MM.1S (cell line): ENCODE data around the gene PIGM.

Experiments
- DNase-seq: peaks from one replicate; pipeline ENCODE4 v3.0.0-alpha.2; 2015
- H2AFZ ChIP-seq: fragments of 300-600 bp; sonication (generic); 2 replicates; pipeline ENCODE4 v1.6.0; 2016; ENCODE audit warnings: antibody characterized with exemption, low read length
- H3F3A ChIP-seq: fragments of 300-600 bp; sonication (generic); 2 replicates; pipeline ENCODE4 v1.6.1; 2016; ENCODE audit warnings: mild to moderate bottlenecking, antibody characterized with exemption, low read length, moderate library complexity, mixed read lengths; ENCODE audit not compliant: insufficient read depth
- H3K27ac ChIP-seq: fragments of 300-600 bp; sonication (generic); 2 replicates; pipeline ENCODE4 v1.5.1; 2016; ENCODE audit warnings: mild to moderate bottlenecking, low read length
- H3K27me3 ChIP-seq: fragments of 300-600 bp; sonication (generic); replicated peaks from 2 replicates; pipeline ENCODE4 v1.6.0; 2016; ENCODE audit warnings: low read length; ENCODE audit not compliant: insufficient read depth
- H3K36me3 ChIP-seq: fragments of 300-600 bp; sonication (generic); replicated peaks from 2 replicates; pipeline ENCODE4 v1.6.1; 2016; ENCODE audit warnings: mild to moderate bottlenecking, low read length, mixed read lengths; ENCODE audit not compliant: insufficient read depth
- H3K4me1 ChIP-seq: fragments of 300-600 bp; sonication (generic); 2 replicates; pipeline ENCODE4 v1.6.1; 2016; ENCODE audit warnings: low read length, mixed read lengths
- H3K4me2 ChIP-seq: fragments of 300-600 bp; sonication (generic); 2 replicates; pipeline ENCODE4 v1.6.0; 2016; ENCODE audit warnings: low read depth, low read length
- H3K4me3 ChIP-seq: fragments of 300-600 bp; sonication (generic); 2 replicates; pipeline ENCODE4 v1.5.1; 2016; ENCODE audit warnings: low read length, mixed read lengths
- H3K79me2 ChIP-seq: fragments of 300-600 bp; sonication (generic); 2 replicates; pipeline ENCODE4 v1.6.1; 2016; ENCODE audit warnings: mixed run types, low read length, mixed read lengths
- H3K9ac ChIP-seq: fragments of 300-600 bp; sonication (generic); 2 replicates; pipeline ENCODE4 v1.6.1; 2016; ENCODE audit warnings: low read length, mixed read lengths
- H3K9me2 ChIP-seq: fragments of 300-600 bp; sonication (generic); replicated peaks from 2 replicates; pipeline ENCODE4 v1.6.1; 2016; ENCODE audit warnings: mild to moderate bottlenecking, low read length, mixed read lengths; ENCODE audit not compliant: insufficient read depth
- H3K9me3 ChIP-seq: fragments of 300-600 bp; sonication (generic); replicated peaks from 2 replicates; pipeline ENCODE4 v1.6.1; 2016; ENCODE audit warnings: mild to moderate bottlenecking, low read length, mixed read lengths; ENCODE audit not compliant: insufficient read depth
- H4K20me1 ChIP-seq: fragments of 300-600 bp; sonication (generic); 2 replicates; pipeline ENCODE4 v1.6.1; 2016; ENCODE audit warnings: mild to moderate bottlenecking, low read length, moderate library complexity, mixed read lengths; ENCODE audit not compliant: insufficient read depth
- CTCF ChIP-seq: fragments of 300-600 bp; sonication (generic); IDR thresholded peaks from 2 replicates; pipeline ENCODE4 v1.5.1; 2016; ENCODE audit warnings: antibody characterized with exemption, low read length, mixed read lengths
- EZH2 ChIP-seq: fragments of 300-600 bp; sonication (generic); optimal IDR thresholded peaks from 2 replicates; pipeline ENCODE3; 2017; ENCODE audit warnings: low read depth, mild to moderate bottlenecking, antibody characterized with exemption, low read length, mixed read lengths
- EZH2phosphoT487 ChIP-seq: fragments of 300-600 bp; sonication (generic); IDR thresholded peaks from 2 replicates; pipeline ENCODE4 v1.6.1; 2018; ENCODE audit warnings: antibody characterized with exemption, low read length

The PIGM gene

DNA sequence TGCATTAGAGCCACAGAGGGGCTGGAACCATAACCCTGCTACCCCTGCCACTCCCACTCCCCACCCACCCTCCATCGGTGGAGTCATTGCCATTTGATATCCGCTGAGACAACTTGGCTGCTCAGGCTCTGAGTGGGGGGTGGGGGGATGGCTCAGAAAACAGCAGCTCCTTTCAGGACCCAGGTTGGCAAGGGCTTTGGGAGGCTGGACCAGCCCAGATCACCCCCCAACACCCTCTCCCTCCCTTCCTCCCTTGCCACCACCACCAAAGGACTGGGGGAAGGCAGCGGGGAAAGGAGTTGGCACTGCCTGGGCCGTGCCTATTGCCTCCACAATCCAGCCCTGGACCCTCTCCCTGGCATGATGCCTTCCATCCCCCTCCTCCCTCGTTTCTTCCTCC, 36.4 kb upstream of the PIGM start:
- no peak for TF ChIP-seq EZH2
- TF ChIP-seq EZH2phosphoT487: no peak
- no peak for TF ChIP-seq CTCF
- no peak for DNase-seq
- Histone ChIP-seq H3K9me2 (no peaks in the 10 kb centered on the region), H3K9me3 (no peaks in the 10 kb centered on the region), H2AFZ (no peak overlapping the region), H3K36me3 (no peaks in the 10 kb centered on the region), H3K4me2 (no peak overlapping the region), H3F3A (peaks cover 20% of the 10 kb centered on the region), H3K4me3 (no peak overlapping the region), H3K27ac (no peak overlapping the region), H4K20me1 (no peaks in the 10 kb centered on the region), H3K9ac (no peak overlapping the region), H3K4me1 (peaks cover 20% of the 10 kb centered on the region), H3K79me2 (no peaks in the 10 kb centered on the region), H3K27me3 (0 out of 2 replicates have a peak, but pooled peaks cover 6% of the 10 kb centered on the region)

DNA sequence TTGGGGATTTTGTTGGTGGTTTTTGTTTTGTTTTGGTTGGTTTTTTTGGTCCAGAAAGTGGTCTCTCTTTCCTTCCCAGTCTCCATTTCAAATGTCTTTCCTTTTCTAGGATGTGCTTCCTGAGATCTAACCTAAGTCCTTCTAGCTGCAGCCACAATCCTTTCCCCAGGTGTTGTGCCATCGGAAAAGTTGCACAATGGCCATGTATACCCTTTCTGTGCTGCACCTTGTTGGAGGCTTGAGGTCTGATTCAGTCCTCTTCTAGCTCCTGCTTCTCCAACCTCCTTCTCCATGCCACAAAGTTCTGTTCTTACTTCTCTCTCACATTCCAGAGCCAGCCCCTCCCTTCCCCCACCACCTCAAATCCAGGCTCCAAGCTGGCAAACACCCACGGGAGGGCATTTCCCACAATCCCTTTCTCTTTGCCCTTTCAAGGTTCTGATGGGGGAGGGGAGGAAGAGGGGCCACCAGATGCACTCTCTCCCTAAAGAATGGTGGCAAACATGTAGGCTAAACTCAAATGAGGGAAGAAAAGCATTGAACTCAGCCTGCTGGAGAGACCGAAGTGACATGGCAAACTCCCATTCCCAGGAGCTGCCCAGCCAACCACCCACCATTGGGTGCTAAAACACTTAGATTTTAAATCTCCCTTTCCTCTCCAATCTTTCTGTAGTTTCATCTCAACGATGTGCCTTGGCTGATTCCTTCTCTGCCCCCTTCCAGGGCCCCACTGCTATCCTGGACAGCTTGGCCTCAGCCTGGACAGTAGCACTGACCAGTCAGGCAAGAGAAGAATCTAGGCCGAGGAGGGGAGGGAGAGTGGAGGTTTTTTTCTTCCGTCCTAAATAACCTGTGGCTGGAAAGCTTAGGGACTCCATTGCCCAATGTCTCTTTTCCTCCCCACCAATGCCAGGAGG, 35.3 kb upstream of the PIGM start:
- DNase-seq: no peak
- Histone ChIP-seq H3K79me2 (no peaks in the 10 kb centered on the region), H3K4me2 (no peak overlapping the region), H3F3A (peaks cover 18% of the 10 kb centered on the region), H3K27me3 (0 out of 2 replicates have a peak, but pooled peaks cover 6% of the 10 kb centered on the region), H2AFZ (no peak overlapping the region), H3K4me1 (peaks cover 16% of the 10 kb centered on the region), H3K9me3 (no peaks in the 10 kb centered on the region), H3K27ac (no peak overlapping the region), H4K20me1 (no peaks in the 10 kb centered on the region), H3K9ac (no peak overlapping the region), H3K4me3 (no peak overlapping the region), H3K9me2 (no peaks in the 10 kb centered on the region), H3K36me3 (no peaks in the 10 kb centered on the region)
- TF ChIP-seq EZH2phosphoT487 (no peak), EZH2 (no peak), CTCF (no peak)

DNA sequence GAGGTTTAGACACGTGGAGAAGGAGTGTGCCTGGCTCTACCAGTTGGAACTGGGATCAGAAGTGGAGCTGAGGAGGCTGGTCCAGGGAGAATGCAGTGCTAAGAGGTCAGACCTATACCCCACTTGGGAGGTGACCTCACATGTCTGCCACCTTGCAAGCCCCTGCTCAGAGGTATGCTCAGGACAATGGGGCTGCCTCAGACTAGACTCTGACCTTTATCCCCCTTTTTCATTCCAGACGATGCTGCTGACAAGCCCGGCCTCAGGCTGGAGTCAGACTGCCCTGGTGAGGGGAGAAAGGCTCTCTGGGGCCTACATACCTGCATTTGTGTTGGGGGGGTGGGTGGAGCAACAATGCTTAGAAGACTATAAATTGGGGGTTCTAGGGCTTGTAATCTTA, 33.0 kb upstream of the PIGM start:
- H3K9ac ChIP-seq: no peak overlapping the region
- no peaks in the 10 kb centered on the region for H3F3A ChIP-seq
- H3K4me3 ChIP-seq: no peak overlapping the region
- TF ChIP-seq EZH2phosphoT487 (no peak), EZH2 (no peak), CTCF (no peak)
- no peaks in the 10 kb centered on the region for H3K9me2 ChIP-seq
- H3K4me2 ChIP-seq: no peak overlapping the region
- H3K4me1 ChIP-seq: no peaks in the 10 kb centered on the region
- no peak overlapping the region for H3K27ac ChIP-seq
- H3K9me3 ChIP-seq: no peaks in the 10 kb centered on the region
- H3K79me2 ChIP-seq: no peaks in the 10 kb centered on the region
- no peak overlapping the region for H2AFZ ChIP-seq
- 0 out of 2 replicates have a peak, but pooled peaks cover 6% of the 10 kb centered on the region for H3K27me3 ChIP-seq
- no peaks in the 10 kb centered on the region for H3K36me3 ChIP-seq
- no peak for DNase-seq
- H4K20me1 ChIP-seq: no peaks in the 10 kb centered on the region
